CD4-positive, alpha-beta T cell treated with Interleukin-4 for 4 hours (primary cell): ENCODE measurements around the gene TGDS.
"Not testable (repeated sequence)": the region's sequence is repeated elsewhere in the genome, so short reads cannot be mapped to it uniquely, and the experiment has no call there.

ENCODE experiments used
- DNase-seq: peaks from one replicate; pipeline ENCODE4 v3.0.0-alpha.2; 2020

The TGDS gene

GRCh38 chr13:94549232-94550061 is 46.5 kb downstream of the TGDS start:
- peak; percentile 93 for DNase-seq

- peak; percentile 48 for DNase-seq
Measured at GRCh38 chr13:94548821-94549231, 47.1 kb downstream of the TGDS start.

- DNase-seq = no peak
Measured at GRCh38 chr13:94548382-94548781, 47.6 kb downstream of the TGDS start.

GRCh38 chr13:94546061-94546839 is 49.7 kb downstream of the TGDS start:
- no peak for DNase-seq

GRCh38 chr13:94544922-94545321 is 51.0 kb downstream of the TGDS start:
- no peak for DNase-seq

GRCh38 chr13:94542917-94543316 is 53.0 kb downstream of the TGDS start:
- DNase-seq = no peak

GRCh38 chr13:94537740-94538630 is 58.0 kb downstream of the TGDS start:
- DNase-seq = no peak

GRCh38 chr13:94535775-94536174 is 60.2 kb downstream of the TGDS start:
- DNase-seq = no peak

- DNase-seq = no peak
Measured at GRCh38 chr13:94535231-94535630, 60.7 kb downstream of the TGDS start.

- DNase-seq = no peak
Measured at GRCh38 chr13:94534166-94534565, 61.8 kb downstream of the TGDS start.

GRCh38 chr13:94532278-94532677 is 63.7 kb downstream of the TGDS start:
- DNase-seq = not testable (repeated sequence)

GRCh38 chr13:94526956-94527355 is 69.0 kb downstream of the TGDS start:
- not testable (repeated sequence) for DNase-seq

- no peak for DNase-seq
Measured at GRCh38 chr13:94525781-94526180, 70.2 kb downstream of the TGDS start.

- no peak for DNase-seq
Measured at GRCh38 chr13:94524407-94524806, 71.5 kb downstream of the TGDS start.
